Stimulated activated effector memory CD8-positive, alpha-beta T cell treated with anti-CD3 and anti-CD28 coated beads, Interleukin-12 subunit alpha, Interleukin-12 subunit beta, amount 100 ng/mL, for 72 hours (primary cell): ENCODE measurements around the gene SYT6.

Source experiments
- ATAC-seq: fragments of 150-1000 bp; cut with Tn5 transposase; 2 replicates; pipeline ENCODE4 v1.10.0; 2021
- DNase-seq, 2 donors: peaks; one replicate each; pipeline ENCODE4 v3.0.0; 2021 to 2022; ENCODE audit warnings: low spot score in 2 of 2
- H3K27ac Mint-ChIP-seq: one replicate; pipeline ENCODE4 v1.8.0; 2022; ENCODE audit warnings: mild to moderate bottlenecking, mixed read lengths
- H3K36me3 Mint-ChIP-seq: one replicate; pipeline ENCODE4 v1.8.0; 2022; ENCODE audit warnings: mild to moderate bottlenecking, mixed read lengths
- H3K4me1 Mint-ChIP-seq: one replicate; pipeline ENCODE4 v1.8.0; 2022; ENCODE audit warnings: mixed read lengths
- H3K4me3 Mint-ChIP-seq: one replicate; pipeline ENCODE4 v1.8.0; 2022; ENCODE audit warnings: mild to moderate bottlenecking, mixed read lengths
- H3K9me3 Mint-ChIP-seq: one replicate; pipeline ENCODE4 v1.8.0; 2022; ENCODE audit warnings: mixed read lengths

Gene SYT6

DNA sequence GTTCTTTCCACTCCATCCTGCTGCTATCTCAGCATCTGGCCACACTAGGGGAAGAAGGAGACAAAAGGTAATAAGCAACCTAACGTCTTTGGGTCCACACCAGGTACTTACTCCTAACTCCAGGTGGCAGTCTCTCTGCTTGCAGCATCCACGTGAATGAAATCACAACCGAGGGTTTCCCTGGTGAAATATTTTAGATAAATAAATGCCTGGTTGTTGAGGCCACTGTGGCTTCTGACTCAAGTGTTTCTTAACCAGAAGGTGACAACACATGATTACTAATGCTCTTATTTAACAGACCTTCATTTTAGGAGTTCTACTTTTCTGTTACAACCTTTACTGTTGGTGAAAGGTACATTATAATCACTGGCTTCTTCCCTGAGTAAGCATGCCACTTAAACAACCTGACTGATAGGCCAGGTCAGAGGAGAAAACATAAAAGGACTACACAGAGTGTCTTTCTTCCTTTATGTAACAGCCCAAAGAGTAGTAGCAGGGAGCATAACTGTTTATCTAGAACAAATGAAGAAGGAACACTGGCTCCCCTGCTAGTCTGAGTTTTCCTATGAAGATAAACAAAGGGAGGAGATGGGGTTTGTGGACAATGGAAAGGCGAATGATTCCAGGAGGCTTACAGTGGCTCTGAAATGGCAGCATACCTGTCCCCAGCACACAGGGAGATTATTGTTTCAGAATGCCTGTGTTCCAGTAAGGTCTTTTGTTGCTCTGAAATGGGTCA, 59.9 kb downstream of the SYT6 start:
- Mint-ChIP-seq H3K36me3 (no peaks in the 10 kb centered on the region), H3K9me3 (no peaks in the 10 kb centered on the region), H3K4me3 (no peak overlapping the region), H3K4me1 (peaks cover 7% of the 10 kb centered on the region), H3K27ac (no peak overlapping the region)
- ATAC-seq (peak; percentile 65), DNase-seq (no peak)

DNA sequence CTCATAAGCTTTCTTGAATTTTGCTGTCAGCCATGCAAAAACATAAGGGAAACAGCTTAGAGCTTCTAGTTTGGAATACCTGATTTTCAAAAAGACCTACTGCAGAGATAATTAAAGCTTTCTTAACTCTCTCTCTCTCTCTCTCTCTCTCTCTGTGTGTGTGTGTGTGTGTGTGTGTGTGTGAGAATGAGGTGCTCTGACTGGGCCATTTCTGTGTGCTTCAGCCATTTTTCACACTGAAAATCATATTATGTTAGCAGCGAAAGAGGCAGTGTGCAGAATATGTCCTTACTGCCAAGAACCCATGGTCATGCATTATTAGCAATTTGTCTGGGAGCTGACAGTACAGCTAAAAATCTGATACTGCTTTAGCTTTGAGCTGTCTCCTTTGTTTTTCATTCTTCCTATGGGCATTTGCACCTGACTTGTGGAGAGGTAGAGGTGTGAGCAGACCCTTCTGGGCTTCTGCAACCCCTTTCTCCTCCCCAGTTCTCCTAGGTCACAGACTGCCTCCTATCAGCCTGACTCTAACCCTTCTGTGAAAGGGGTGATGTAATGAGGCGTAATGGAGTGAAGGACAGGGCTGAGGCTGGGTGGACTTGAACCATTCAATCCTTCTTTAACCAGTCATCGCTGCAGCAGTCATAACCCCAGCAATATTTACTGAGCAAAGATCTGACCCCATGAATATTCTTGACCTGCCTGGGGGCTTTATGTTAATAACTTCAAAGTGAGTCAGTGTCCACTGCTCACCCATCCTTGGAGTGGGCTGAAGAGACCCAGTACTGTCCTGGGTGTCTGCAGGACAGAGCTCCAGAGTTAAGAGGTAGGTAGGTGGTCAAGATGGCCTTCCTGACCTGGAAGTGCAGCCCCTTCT, 61.2 kb downstream of the SYT6 start:
- ATAC-seq (no peak), DNase-seq (no peak)
- no peak overlapping the region for H3K4me3 Mint-ChIP-seq
- H3K9me3 Mint-ChIP-seq = no peaks in the 10 kb centered on the region
- peaks cover 7% of the 10 kb centered on the region for H3K4me1 Mint-ChIP-seq
- H3K27ac Mint-ChIP-seq = no peak overlapping the region
- no peaks in the 10 kb centered on the region for H3K36me3 Mint-ChIP-seq

DNA sequence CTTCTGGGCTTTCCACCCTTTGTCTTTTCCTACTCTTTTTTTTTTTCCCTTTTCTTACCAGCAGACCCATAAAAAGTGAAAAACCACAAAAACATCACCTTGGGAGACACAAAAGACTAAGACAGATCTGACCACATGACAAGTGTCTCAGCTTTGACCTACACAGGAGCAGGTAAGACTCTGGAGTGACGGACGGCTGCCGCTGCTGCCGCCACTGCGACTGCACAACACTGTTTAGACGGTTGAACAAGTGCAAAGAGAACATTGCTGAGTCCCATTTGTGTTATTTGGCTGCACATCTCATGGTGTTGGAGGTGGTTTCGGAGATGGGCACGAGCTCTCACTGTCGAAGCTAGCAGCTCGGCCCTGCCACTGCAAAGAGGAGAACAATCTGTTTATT, 62.0 kb downstream of the SYT6 start:
- Mint-ChIP-seq H3K4me3 (no peak overlapping the region), H3K27ac (no peak overlapping the region), H3K9me3 (no peaks in the 10 kb centered on the region), H3K4me1 (peaks cover 7% of the 10 kb centered on the region), H3K36me3 (no peaks in the 10 kb centered on the region)
- ATAC-seq (no peak), DNase-seq (no peak)

DNA sequence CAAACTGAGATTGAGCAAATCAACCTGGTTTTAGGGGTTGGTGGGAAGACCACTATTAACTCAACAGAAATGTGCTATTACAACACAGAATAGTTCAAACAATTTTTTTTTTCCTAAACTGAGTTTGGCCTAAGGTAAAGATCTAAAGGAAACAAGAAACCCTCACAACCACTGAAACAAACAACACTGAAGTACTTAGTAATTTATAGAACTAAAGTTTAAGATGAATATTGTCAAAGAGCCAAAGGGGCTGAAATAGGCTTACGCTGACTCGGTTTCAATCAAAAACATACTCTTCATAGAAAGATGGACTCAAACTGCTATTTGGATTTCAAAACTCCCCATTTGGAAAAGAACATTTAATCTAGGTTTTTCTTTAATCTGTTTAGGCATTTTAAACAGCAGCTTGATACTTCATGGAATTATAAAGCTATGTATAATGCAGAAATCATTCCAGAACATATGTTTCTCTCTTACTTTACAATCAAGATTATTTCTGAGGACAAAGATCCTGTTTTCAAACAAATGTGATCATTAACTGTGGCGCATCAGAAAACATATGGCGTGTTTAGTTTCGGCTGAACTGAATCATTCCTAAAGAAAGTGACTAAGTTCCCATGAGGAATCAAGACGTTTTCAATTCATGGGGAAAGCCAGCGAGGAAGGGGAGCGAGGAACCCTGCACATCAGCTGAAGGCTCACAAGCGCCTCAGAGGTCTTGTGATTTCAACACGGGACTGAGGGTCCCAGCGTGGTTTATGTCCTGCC, 62.7 kb downstream of the SYT6 start:
- Mint-ChIP-seq H3K4me3 (no peak overlapping the region), H3K4me1 (peaks cover 7% of the 10 kb centered on the region), H3K9me3 (no peaks in the 10 kb centered on the region), H3K27ac (no peak overlapping the region), H3K36me3 (no peaks in the 10 kb centered on the region)
- ATAC-seq (no peak), DNase-seq (no peak)

- H3K27ac Mint-ChIP-seq = no peak overlapping the region
Measured at GRCh38 chr1:114089502-114090138, 64.0 kb downstream of the SYT6 start.

GRCh38 chr1:114088392-114089299, 65.0 kb downstream of the SYT6 start:
- Mint-ChIP-seq H3K4me3 (no peak overlapping the region), H3K4me1 (peaks cover 7% of the 10 kb centered on the region), H3K36me3 (no peaks in the 10 kb centered on the region), H3K27ac (no peak overlapping the region), H3K9me3 (no peaks in the 10 kb centered on the region)
- ATAC-seq (peak; percentile 8), DNase-seq (no peak)

More at GRCh38 chr1:114089502-114090138, 64.0 kb downstream of the SYT6 start:
- DNase-seq (no peak), ATAC-seq (no peak)
- Mint-ChIP-seq H3K4me1 (peaks cover 7% of the 10 kb centered on the region), H3K9me3 (no peaks in the 10 kb centered on the region), H3K36me3 (no peaks in the 10 kb centered on the region), H3K4me3 (no peak overlapping the region)

GRCh38 chr1:114087495-114087894, 66.2 kb downstream of the SYT6 start:
- ATAC-seq (peak; percentile 24), DNase-seq (no peak)
- no peak overlapping the region for H3K27ac Mint-ChIP-seq
- H3K4me3 Mint-ChIP-seq = no peak overlapping the region
- no peaks in the 10 kb centered on the region for H3K9me3 Mint-ChIP-seq
- H3K36me3 Mint-ChIP-seq = no peaks in the 10 kb centered on the region
- H3K4me1 Mint-ChIP-seq = peaks cover 7% of the 10 kb centered on the region

DNA sequence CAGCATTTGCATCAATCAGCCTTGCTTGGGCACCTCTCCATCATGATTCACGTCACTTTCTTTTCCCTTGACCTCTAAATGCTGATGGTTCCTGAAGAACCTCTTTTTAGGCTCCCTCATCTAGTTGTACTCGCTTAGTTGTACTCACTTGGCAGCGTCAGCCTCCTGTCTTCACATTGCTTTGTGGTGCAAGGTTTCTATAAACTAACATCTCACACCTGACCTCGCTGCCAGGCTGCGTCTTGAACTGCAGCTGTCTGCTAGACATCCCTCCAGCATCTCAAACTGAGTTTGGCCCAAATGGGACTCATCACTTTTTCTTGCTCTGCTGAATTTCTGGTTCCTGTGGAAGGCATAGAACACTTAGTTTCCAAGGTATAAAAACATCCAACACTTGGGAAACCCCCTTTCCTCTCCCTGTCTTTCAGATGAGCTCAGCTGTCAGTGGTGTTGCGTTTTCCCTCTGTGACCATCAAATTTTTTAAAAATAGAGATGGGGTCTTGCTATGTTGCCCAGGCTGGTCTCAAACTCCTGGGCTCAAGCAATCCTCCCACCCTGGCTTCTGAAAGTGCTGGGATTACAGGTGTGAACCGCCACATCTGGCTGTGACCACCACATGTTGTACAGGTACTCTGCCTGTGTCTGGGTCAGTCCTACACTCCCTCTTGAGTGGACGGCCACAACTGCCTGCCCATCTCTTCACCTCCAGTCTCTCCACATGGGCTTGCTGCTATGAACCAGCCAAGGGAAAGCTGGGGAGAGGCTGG, 66.9 kb downstream of the SYT6 start:
- Mint-ChIP-seq H3K36me3 (no peaks in the 10 kb centered on the region), H3K4me3 (no peak overlapping the region), H3K4me1 (peaks cover 7% of the 10 kb centered on the region), H3K27ac (no peak overlapping the region), H3K9me3 (no peaks in the 10 kb centered on the region)
- ATAC-seq (peak; percentile 11), DNase-seq (no peak)

GRCh38 chr1:114082867-114083585, 70.6 kb downstream of the SYT6 start:
- DNase-seq = no peak
- H3K27ac Mint-ChIP-seq = no peak overlapping the region
- H3K36me3 Mint-ChIP-seq = no peaks in the 10 kb centered on the region
- H3K4me3 Mint-ChIP-seq = no peak overlapping the region
- H3K9me3 Mint-ChIP-seq = no peaks in the 10 kb centered on the region
- ATAC-seq = no peak
- peaks cover 3% of the 10 kb centered on the region for H3K4me1 Mint-ChIP-seq

- H3K4me3 Mint-ChIP-seq = no peak overlapping the region
- no peak overlapping the region for H3K27ac Mint-ChIP-seq
- peaks cover 8% of the 10 kb centered on the region for H3K4me1 Mint-ChIP-seq
- ATAC-seq (no peak), DNase-seq (no peak)
- H3K9me3 Mint-ChIP-seq = no peaks in the 10 kb centered on the region
- no peaks in the 10 kb centered on the region for H3K36me3 Mint-ChIP-seq
Measured at GRCh38 chr1:114082304-114082630, 71.4 kb downstream of the SYT6 start.

GRCh38 chr1:114081437-114082303, 72.0 kb downstream of the SYT6 start:
- Mint-ChIP-seq H3K36me3 (no peaks in the 10 kb centered on the region), H3K9me3 (no peaks in the 10 kb centered on the region), H3K4me3 (no peak overlapping the region), H3K27ac (no peak overlapping the region), H3K4me1 (peaks cover 8% of the 10 kb centered on the region)
- DNase-seq (no peak), ATAC-seq (no peak)

GRCh38 chr1:114080511-114081436, 72.9 kb downstream of the SYT6 start:
- Mint-ChIP-seq H3K27ac (no peak overlapping the region), H3K9me3 (no peaks in the 10 kb centered on the region), H3K4me3 (no peak overlapping the region), H3K4me1 (peaks cover 12% of the 10 kb centered on the region), H3K36me3 (no peaks in the 10 kb centered on the region)
- ATAC-seq (no peak), DNase-seq (no peak)
